Fibroblast of skin of scalp (primary cell): ENCODE measurements around the gene BLOC1S3.

Experiments
- DNase-seq: peaks from one replicate; pipeline ENCODE4 v3.0.0-alpha.2; 2013

Gene BLOC1S3

DNA sequence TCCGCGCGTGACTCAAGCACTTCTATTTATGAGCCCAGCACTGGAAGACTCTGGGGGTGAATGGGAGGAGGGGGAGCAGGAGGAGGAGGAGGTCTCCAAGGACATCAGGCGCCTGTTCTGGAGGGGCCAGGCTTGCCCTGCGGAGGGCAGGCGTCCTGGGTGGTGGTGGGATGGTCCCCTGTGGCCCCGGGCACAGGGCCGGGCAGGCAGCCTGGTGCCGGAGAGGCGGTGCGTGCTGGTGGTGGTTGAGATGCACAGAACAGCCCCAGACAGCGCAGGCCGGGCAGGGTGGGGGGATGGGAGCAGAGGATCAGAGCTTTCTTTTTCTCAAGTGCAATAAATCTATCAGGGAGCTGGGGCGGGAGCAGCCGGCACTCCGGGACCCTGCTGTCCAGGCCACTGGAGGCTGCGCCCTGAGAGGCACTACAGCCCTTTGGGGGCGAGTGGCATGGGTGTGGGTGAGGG lies 31.8 kb upstream of the BLOC1S3 start:
- DNase-seq, result no peak

DNA sequence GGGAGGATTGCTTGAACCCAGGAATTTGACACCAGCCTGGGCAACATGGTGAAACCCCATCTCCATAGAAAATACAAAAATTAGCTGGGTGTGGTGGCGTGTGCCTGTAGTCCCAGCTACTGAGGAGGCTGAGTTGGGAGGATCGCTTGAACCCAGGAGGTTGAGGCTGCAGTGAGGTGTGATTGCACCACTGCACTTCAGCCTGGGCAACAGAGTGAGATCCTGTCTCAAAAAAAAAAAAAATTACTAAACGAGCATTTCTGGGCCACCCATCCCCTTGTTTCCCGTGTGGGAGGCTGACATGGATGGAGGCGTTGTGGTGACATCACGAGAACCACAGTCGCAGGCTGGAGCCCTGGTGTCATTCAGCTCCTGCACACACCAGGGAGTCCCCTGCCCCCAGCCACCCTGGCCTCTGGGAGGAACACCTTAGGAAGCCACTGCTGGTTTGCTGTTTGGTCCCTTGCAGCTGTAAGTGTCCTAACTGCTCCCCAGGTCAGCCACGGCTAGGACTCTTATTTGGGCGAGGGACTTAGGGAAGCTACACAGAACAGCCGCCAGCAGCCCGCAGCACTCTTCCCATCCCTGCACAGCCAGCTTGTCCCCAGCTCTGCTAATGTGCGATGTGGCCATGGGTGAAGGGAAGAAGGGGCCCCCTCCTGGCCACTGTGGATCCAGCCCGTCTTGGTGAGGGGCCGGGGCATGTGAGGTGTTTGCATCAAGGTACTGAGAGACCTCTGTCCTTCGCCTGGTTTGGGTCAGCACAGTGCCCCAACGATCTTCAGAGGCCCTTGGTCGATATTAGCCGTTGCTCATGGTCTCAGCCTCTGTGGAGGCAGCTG lies 30.5 kb upstream of the BLOC1S3 start:
- no peak for DNase-seq

- DNase-seq, result no peak
Observed at GRCh38 chr19:45149129-45149528, 29.5 kb upstream of the BLOC1S3 start.

DNA sequence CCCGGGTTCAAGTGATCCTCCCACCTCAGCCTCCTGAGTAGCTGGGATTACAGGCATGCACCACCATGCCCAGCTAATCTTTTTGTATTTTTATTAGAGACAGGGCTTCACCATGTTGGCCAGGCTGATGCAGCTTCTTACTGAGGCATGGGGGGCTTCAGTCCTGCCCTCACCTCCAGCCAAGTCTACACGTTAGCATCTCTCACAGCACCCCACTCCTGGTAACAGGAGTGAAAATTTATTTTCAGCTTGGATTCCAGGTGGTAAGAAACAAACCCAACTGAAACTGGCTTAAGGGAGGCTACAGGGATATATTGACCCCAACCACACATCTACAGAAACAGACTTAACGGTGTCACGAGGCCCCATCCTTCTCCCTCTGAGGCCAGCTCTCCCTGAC lies 28.4 kb upstream of the BLOC1S3 start:
- DNase-seq, result no peak

- DNase-seq, result no peak
Observed at GRCh38 chr19:45150751-45151281, 27.8 kb upstream of the BLOC1S3 start.

DNA sequence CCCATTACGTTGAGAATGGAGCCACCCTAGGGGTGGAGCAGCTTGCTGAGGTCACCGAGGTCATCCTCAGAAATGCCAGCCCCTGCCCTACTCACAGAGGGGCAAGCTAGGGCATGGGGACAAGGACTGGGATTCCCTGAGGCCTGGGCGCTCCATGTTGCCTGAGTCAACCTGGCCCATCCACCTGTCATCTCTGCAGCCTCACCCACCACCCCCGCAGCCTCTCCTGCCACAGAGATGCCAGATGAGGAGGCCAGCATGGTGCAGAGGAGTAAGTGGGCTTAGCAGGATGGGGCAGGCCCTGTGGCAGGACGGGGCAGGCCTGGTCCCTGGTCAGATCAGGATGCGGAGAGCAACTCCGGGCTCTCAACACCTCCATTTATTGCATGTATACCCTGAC lies 27.3 kb upstream of the BLOC1S3 start:
- no peak for DNase-seq

- no peak for DNase-seq
Observed at GRCh38 chr19:45151821-45152503, 26.6 kb upstream of the BLOC1S3 start.

GRCh38 chr19:45152504-45153338 lies 25.9 kb upstream of the BLOC1S3 start:
- DNase-seq, result peak; percentile 25

GRCh38 chr19:45153339-45154063 lies 25.1 kb upstream of the BLOC1S3 start:
- DNase-seq, result peak; percentile 21

DNA sequence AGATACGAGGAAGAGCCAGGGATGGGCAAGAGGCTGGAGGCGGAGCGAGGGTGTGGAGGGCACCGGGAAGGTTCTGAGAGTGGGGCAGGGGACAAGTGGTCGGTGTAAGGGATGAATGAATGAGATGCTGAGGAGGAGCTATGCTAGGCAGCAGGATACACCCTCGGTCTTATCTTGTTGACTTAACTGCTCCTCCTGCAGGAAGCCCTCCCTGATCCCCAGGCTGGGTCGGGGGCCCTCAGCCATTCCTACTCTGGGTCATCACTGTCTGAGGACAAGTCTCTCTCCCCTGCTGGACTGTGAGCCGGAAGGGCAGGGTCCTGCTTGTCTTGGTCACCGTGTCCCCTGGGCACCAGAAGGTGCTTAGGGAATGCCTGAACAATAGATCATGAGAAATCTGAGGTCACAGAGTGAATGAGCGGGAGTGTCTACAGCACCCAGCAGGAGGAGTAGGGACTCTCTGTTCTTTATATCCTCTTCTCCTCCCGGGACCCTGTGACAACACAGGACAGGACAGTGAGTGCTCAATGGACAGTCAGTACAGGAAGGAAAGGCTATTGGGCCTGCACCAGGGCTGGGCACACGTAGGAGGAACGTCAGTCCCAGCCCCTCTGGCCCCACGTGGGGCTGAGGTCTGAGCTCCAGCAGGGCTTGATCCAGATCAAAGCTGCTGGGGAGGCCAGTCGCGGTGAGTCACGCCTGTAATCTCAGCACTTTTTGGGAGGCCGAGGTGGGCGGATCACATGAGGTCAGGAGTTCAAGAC lies 24.3 kb upstream of the BLOC1S3 start:
- DNase-seq, result peak; percentile 54

GRCh38 chr19:45156011-45156630 lies 22.5 kb upstream of the BLOC1S3 start:
- DNase-seq, result no peak

GRCh38 chr19:45156751-45157150 lies 21.8 kb upstream of the BLOC1S3 start:
- no peak for DNase-seq

GRCh38 chr19:45158503-45159209 lies 19.9 kb upstream of the BLOC1S3 start:
- no peak for DNase-seq

DNA sequence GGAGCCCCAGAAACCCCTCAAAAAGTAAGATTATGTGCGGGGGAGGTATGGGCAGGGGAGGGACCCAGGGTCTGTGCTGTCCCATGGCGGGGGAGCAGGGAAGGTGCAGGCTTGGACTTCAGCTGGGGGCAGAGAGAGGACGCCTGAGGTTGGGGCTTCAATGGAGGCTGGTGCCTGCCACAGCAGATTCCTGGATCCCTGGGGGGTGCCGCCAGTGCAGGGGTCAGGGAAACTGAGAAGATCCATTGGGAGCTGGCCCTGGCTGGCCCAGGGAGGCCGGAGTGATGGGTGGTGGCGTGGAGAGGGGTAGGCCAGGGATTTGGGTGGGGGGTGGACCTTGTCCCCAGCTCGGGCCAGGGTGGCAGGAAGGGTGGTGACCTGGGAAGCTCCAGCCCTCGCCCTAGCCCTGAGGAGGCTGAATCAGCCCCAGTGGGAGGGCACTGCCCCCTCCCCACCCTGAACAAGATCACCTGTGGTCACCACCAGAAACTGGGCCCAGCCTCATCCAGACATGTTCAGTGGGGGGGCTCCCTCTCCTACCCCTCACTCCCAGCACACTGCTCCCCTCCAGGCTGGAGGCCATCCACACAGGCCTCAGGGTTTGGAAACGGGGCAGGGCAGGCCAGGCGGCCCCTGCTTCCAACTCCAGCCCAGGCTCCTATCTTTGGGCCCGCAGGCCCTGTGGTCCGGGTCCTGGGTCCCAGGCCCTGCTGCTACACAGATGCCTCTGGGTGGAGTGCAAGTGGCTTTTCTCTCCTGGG lies 19.2 kb upstream of the BLOC1S3 start:
- DNase-seq, result no peak

GRCh38 chr19:45159971-45160324 lies 18.6 kb upstream of the BLOC1S3 start:
- DNase-seq, result no peak

- no peak for DNase-seq
Observed at GRCh38 chr19:45160870-45161737, 17.5 kb upstream of the BLOC1S3 start, which contains the start of gene NKPD1. TSS of gene NKPD1 (minus strand) at chr19:45160982. CDS start at chr19:45160150, 832 bp downstream.

- peak; percentile 30 for DNase-seq
Observed at GRCh38 chr19:45161738-45162607, 16.6 kb upstream of the BLOC1S3 start.
